ENCODE results near the gene FAM53A.

The FAM53A gene

GRCh38 chr4:1683736-1684505 lies at the start of gene FAM53A:
TSS of gene FAM53A (minus strand) at chr4:1684313. CDS start at chr4:1668741, 15,572 bp downstream.
- DNase-seq (ENCODE audit: extremely low spot score), result no peak
- ChIA-PET CTCF (interaction anchor here (0.7 kb wide), 1 partner anchor 34 kb away, joined by 3 read pairs; no protein-coding TSS in a partner anchor), POLR2A (interaction anchor here (0.6 to 1.5 kb wide), 3 partner anchors 9 to 36 kb away, joined by 3 to 5 read pairs (median 3); no protein-coding TSS in a partner anchor)
- no peak for TF ChIP-seq FOXM1 (IDR thresholded peaks at IDR 0.05; ENCODE audit: borderline replicate concordance)
- no peak for TF ChIP-seq FOXK2 (IDR thresholded peaks at IDR 0.05)
- peak; percentile 90 for TF ChIP-seq L3MBTL2 (conservative IDR thresholded peaks at IDR 0.05)
- TF ChIP-seq SP1 (IDR thresholded peaks at IDR 0.05), result no peak

GRCh38 chr4:1732911-1733310 lies 48.8 kb upstream of the FAM53A start:
- DNase-seq (ENCODE audit: extremely low spot score), result no peak
- CTCF ChIA-PET, result interaction anchor here (11.9 kb wide), 1 partner anchor 40 kb away, joined by 110 read pairs; no protein-coding TSS in a partner anchor
- POLR2A ChIA-PET, result no interaction called here

GRCh38 chr4:1731180-1731579 lies 47.1 kb upstream of the FAM53A start:
- POLR2A ChIA-PET, result no interaction called here
- TF ChIP-seq CTBP1 (IDR thresholded peaks at IDR 0.05; ENCODE audit: borderline replicate concordance) (no peak), TARDBP (IDR thresholded peaks at IDR 0.05) (no peak), BHLHE40 (IDR thresholded peaks at IDR 0.05; ENCODE audit: borderline replicate concordance) (no peak), FOXM1 (IDR thresholded peaks at IDR 0.05; ENCODE audit: borderline replicate concordance) (no peak), ARNT (IDR thresholded peaks at IDR 0.05) (no peak), NFRKB (IDR thresholded peaks at IDR 0.05) (no peak), ZNF384 (IDR thresholded peaks at IDR 0.05) (no peak), SP1 (IDR thresholded peaks at IDR 0.05) (no peak), ELF4 (IDR thresholded peaks at IDR 0.05) (no peak), LEF1 (IDR thresholded peaks at IDR 0.05; ENCODE audit: borderline replicate concordance) (no peak), SUZ12 (IDR thresholded peaks at IDR 0.05) (no peak), FOXK2 (IDR thresholded peaks at IDR 0.05) (no peak), HDGF (IDR thresholded peaks at IDR 0.05; ENCODE audit: borderline replicate concordance) (no peak), L3MBTL2 (conservative IDR thresholded peaks at IDR 0.05) (no peak), FOXA1 (IDR thresholded peaks at IDR 0.05) (no peak)

More at GRCh38 chr4:1732911-1733310, 48.8 kb upstream of the FAM53A start:
- no peak for TF ChIP-seq FOXK2 (IDR thresholded peaks at IDR 0.05)
- no peak for TF ChIP-seq TARDBP (IDR thresholded peaks at IDR 0.05)
- TF ChIP-seq LEF1 (IDR thresholded peaks at IDR 0.05; ENCODE audit: borderline replicate concordance), result no peak
- no peak for TF ChIP-seq ELF4 (IDR thresholded peaks at IDR 0.05)
- TF ChIP-seq ZNF384 (IDR thresholded peaks at IDR 0.05), result no peak
- TF ChIP-seq FOXM1 (IDR thresholded peaks at IDR 0.05; ENCODE audit: borderline replicate concordance), result no peak

GRCh38 chr4:1730532-1731135 lies 46.5 kb upstream of the FAM53A start:
- TF ChIP-seq ARNT (IDR thresholded peaks at IDR 0.05) (no peak), FOXK2 (IDR thresholded peaks at IDR 0.05) (no peak), FOXM1 (IDR thresholded peaks at IDR 0.05; ENCODE audit: borderline replicate concordance) (no peak), L3MBTL2 (conservative IDR thresholded peaks at IDR 0.05) (no peak), BHLHE40 (IDR thresholded peaks at IDR 0.05; ENCODE audit: borderline replicate concordance) (no peak), PKNOX1 (IDR thresholded peaks at IDR 0.05) (no peak), TARDBP (IDR thresholded peaks at IDR 0.05) (no peak), SP1 (IDR thresholded peaks at IDR 0.05) (no peak), NFRKB (IDR thresholded peaks at IDR 0.05) (no peak), SUZ12 (IDR thresholded peaks at IDR 0.05) (no peak), ELF4 (IDR thresholded peaks at IDR 0.05) (no peak), FOXA1 (IDR thresholded peaks at IDR 0.05) (no peak), ZNF384 (IDR thresholded peaks at IDR 0.05) (no peak)
- ChIA-PET POLR2A (interaction anchor here (1.2 to 1.4 kb wide), 2 partner anchors 10 to 37 kb away, joined by 6 read pairs; partner anchors contain the start of genes TACC3 and TMEM129), CTCF (interaction anchor here (0.9 to 11.9 kb wide), 6 partner anchors 11 to 38 kb away, joined by 3 to 110 read pairs (median 4); partner anchors contain the start of gene SLBP)
- no peak for DNase-seq (ENCODE audit: extremely low spot score)

More at GRCh38 chr4:1731180-1731579, 47.1 kb upstream of the FAM53A start:
- CTCF ChIA-PET, result interaction anchor here (11.9 kb wide), 1 partner anchor 39 kb away, joined by 110 read pairs; no protein-coding TSS in a partner anchor
- no peak for DNase-seq (ENCODE audit: extremely low spot score)

- CTCF ChIA-PET, result interaction anchor here (11.9 kb wide), 1 partner anchor 36 kb away, joined by 110 read pairs; no protein-coding TSS in a partner anchor
- no peak for TF ChIP-seq SP1 (IDR thresholded peaks at IDR 0.05)
Measured at GRCh38 chr4:1728061-1728980, 44.2 kb upstream of the FAM53A start.

GRCh38 chr4:1727117-1728031 lies 43.3 kb upstream of the FAM53A start:
- TF ChIP-seq SP1 (IDR thresholded peaks at IDR 0.05) (no peak), FOXM1 (IDR thresholded peaks at IDR 0.05; ENCODE audit: borderline replicate concordance) (no peak), SUZ12 (IDR thresholded peaks at IDR 0.05) (no peak), L3MBTL2 (conservative IDR thresholded peaks at IDR 0.05) (no peak), FOXK2 (IDR thresholded peaks at IDR 0.05) (no peak), NFRKB (IDR thresholded peaks at IDR 0.05) (no peak), ARNT (IDR thresholded peaks at IDR 0.05) (no peak), BHLHE40 (IDR thresholded peaks at IDR 0.05; ENCODE audit: borderline replicate concordance) (no peak), HDGF (IDR thresholded peaks at IDR 0.05; ENCODE audit: borderline replicate concordance) (no peak), ZNF384 (IDR thresholded peaks at IDR 0.05) (no peak), LEF1 (IDR thresholded peaks at IDR 0.05; ENCODE audit: borderline replicate concordance) (no peak), CTBP1 (IDR thresholded peaks at IDR 0.05; ENCODE audit: borderline replicate concordance) (no peak), FOXA1 (IDR thresholded peaks at IDR 0.05) (no peak), PKNOX1 (IDR thresholded peaks at IDR 0.05) (no peak), TARDBP (IDR thresholded peaks at IDR 0.05) (no peak)
- ChIA-PET POLR2A (interaction anchor here (3.2 kb wide), 1 partner anchor 15 kb away, joined by 11 read pairs; the partner anchor contains the start of gene SLBP), CTCF (interaction anchor here (0.6 to 11.9 kb wide), 4 partner anchors 9 to 239 kb away, joined by 3 to 110 read pairs (median 3); no protein-coding TSS in a partner anchor)
- DNase-seq (ENCODE audit: extremely low spot score), result no peak

More at GRCh38 chr4:1728061-1728980, 44.2 kb upstream of the FAM53A start:
- POLR2A ChIA-PET, result interaction anchor here (1.0 to 3.2 kb wide), 2 partner anchors 16 kb away, joined by 3 to 11 read pairs; partner anchors contain the start of gene SLBP
- no peak for DNase-seq (ENCODE audit: extremely low spot score)
